SK-N-SH (cell line): Measurements from ENCODE around the gene GCDH. TPM values are rescaled to one million over a fixed set of nuclear protein-coding genes. Genes with fewer than 3 reads are reported as not detected.
A peak's percentile ranks its signal among the peaks of the same experiment; 100 is the strongest.

Experiments
- CHD2 ChIP-seq: fragments of 150-350 bp; IDR thresholded peaks from 2 replicates; pipeline ENCODE4 v1.6.1; 2018; ENCODE audit warnings: low read length; ENCODE audit not compliant: partially characterized antibody
- FOSL2 ChIP-seq: IDR thresholded peaks from 2 replicates; pipeline ENCODE4 v1.4.0; 2012; ENCODE audit warnings: low read depth, mild to moderate bottlenecking, moderate library complexity, borderline replicate concordance
- FOXJ3 ChIP-seq: sonication (generic); formaldehyde crosslinking; IDR thresholded peaks from 2 replicates; pipeline ENCODE4 v1.5.1; 2020; ENCODE audit warnings: mild to moderate bottlenecking, missing genetic modification reagents
- MXI1 ChIP-seq: IDR thresholded peaks from 2 replicates; pipeline ENCODE4 v1.6.1; 2012; ENCODE audit warnings: mild to moderate bottlenecking, low read depth, low read length, improper control_type of control experiment
- POLR2AphosphoS5 ChIP-seq: IDR thresholded peaks from 2 replicates; pipeline ENCODE4 v1.6.1; 2012; ENCODE audit warnings: low read depth, low read length
- RAD21 ChIP-seq: IDR thresholded peaks from 2 replicates; pipeline ENCODE4 v1.6.1; 2012; ENCODE audit warnings: mild to moderate bottlenecking, low read length
- RFX5 ChIP-seq: IDR thresholded peaks from 2 replicates; pipeline ENCODE4 v1.6.1; 2012; ENCODE audit warnings: mild to moderate bottlenecking, improper control_type of control experiment, low read length
- RXRA ChIP-seq: IDR thresholded peaks from 2 replicates; pipeline ENCODE4 v1.4.0; 2012; ENCODE audit warnings: low read depth, mild to moderate bottlenecking, borderline replicate concordance
- SMC3 ChIP-seq: IDR thresholded peaks from 2 replicates; pipeline ENCODE4 v1.6.1; 2012; ENCODE audit warnings: low read depth, low read length, improper control_type of control experiment
- TEAD4 ChIP-seq: IDR thresholded peaks from 2 replicates; pipeline ENCODE4 v1.4.0; 2012; ENCODE audit warnings: mild to moderate bottlenecking, borderline replicate concordance; ENCODE audit not compliant: insufficient read depth
- polyA plus RNA-seq, 3 experiments: library from polyadenylated mRNA; depleted of rRNA; stranded (reverse); fragments of >200 nt; gene quantifications; 2 replicates each; pipeline ENCODE4 v1.2.3, GENCODE V29; 2012
- TF ChIP-seq, protein P1 (sequence below): IDR thresholded peaks from 2 replicates; pipeline ENCODE4 v1.4.0; 2012; ENCODE audit warnings: low read depth, borderline replicate concordance
- TF ChIP-seq, protein P2 (sequence below): IDR thresholded peaks from 2 replicates; pipeline ENCODE4 v1.6.1; 2012; ENCODE audit warnings: mild to moderate bottlenecking, low read depth, low read length, moderate library complexity
- TF ChIP-seq, protein P3 (sequence below): IDR thresholded peaks from 2 replicates; pipeline ENCODE4 v1.4.0; 2012; ENCODE audit warnings: low read depth
- TF ChIP-seq, protein P4 (sequence below): fragments of 150-350 bp; IDR thresholded peaks from 2 replicates; pipeline ENCODE4 v1.6.1; 2017; ENCODE audit warnings: antibody characterized with exemption, low read length, low read depth, borderline replicate concordance

GCDH gene
- polyA plus RNA-seq, 1 of the 3 experiments (the other 2 are of a cell fraction): 29.4 TPM

DNA sequence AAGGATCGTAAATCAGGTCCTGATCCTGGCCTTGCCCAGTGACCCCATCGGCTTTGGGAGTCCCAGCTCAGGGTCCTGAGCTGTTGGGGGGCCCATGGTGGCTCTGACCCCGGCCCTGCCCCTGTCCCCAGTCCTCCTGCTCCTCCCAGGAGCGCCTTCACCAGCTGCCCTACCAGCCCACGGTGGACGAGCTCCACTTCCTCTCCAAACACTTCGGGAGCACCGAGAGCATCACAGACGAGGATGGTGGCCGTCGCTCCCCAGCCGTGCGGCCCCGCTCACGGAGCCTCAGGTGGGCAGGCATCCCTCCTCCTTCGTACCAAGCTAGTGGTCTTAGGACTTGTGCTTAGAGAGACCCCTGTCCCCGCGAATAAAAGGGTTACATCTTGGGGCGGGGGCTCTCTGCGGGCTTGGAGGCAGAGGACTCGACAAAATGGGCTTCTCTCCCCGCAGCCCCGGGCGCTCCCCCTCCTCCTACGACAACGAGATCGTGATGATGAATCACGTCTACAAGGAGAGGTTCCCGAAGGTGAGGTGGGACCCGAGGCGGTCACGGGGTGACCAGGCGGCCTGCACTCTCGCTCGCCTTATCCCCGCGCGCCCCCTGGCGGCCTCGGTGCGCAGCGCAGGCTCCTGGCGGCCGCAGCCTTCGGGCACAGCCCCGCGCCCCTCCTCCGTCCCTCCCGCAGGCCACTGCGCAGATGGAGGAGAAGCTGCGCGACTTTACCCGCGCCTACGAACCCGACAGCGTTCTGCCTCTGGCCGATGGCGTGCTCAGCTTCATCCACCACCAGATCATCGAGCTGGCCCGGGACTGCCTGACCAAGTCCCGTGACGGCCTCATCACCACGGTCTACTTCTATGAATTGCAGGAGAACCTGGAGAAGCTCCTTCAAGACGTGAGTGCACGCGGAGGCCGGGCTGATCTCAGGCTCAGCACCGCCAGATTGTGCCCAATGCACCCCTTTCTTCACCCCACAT, 43.5 kb upstream of the GCDH start (continued):
- TF ChIP-seq, protein P1, sequence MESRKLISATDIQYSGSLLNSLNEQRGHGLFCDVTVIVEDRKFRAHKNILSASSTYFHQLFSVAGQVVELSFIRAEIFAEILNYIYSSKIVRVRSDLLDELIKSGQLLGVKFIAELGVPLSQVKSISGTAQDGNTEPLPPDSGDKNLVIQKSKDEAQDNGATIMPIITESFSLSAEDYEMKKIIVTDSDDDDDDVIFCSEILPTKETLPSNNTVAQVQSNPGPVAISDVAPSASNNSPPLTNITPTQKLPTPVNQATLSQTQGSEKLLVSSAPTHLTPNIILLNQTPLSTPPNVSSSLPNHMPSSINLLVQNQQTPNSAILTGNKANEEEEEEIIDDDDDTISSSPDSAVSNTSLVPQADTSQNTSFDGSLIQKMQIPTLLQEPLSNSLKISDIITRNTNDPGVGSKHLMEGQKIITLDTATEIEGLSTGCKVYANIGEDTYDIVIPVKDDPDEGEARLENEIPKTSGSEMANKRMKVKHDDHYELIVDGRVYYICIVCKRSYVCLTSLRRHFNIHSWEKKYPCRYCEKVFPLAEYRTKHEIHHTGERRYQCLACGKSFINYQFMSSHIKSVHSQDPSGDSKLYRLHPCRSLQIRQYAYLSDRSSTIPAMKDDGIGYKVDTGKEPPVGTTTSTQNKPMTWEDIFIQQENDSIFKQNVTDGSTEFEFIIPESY: no peak
- TF ChIP-seq SMC3 (peak; percentile 77), POLR2AphosphoS5 (no peak), RFX5 (no peak), FOXJ3 (no peak), MXI1 (peak; percentile 55), RXRA (no peak), RAD21 (peak; percentile 89), CHD2 (no peak), FOSL2 (no peak), TEAD4 (no peak)
- TF ChIP-seq, protein P2, sequence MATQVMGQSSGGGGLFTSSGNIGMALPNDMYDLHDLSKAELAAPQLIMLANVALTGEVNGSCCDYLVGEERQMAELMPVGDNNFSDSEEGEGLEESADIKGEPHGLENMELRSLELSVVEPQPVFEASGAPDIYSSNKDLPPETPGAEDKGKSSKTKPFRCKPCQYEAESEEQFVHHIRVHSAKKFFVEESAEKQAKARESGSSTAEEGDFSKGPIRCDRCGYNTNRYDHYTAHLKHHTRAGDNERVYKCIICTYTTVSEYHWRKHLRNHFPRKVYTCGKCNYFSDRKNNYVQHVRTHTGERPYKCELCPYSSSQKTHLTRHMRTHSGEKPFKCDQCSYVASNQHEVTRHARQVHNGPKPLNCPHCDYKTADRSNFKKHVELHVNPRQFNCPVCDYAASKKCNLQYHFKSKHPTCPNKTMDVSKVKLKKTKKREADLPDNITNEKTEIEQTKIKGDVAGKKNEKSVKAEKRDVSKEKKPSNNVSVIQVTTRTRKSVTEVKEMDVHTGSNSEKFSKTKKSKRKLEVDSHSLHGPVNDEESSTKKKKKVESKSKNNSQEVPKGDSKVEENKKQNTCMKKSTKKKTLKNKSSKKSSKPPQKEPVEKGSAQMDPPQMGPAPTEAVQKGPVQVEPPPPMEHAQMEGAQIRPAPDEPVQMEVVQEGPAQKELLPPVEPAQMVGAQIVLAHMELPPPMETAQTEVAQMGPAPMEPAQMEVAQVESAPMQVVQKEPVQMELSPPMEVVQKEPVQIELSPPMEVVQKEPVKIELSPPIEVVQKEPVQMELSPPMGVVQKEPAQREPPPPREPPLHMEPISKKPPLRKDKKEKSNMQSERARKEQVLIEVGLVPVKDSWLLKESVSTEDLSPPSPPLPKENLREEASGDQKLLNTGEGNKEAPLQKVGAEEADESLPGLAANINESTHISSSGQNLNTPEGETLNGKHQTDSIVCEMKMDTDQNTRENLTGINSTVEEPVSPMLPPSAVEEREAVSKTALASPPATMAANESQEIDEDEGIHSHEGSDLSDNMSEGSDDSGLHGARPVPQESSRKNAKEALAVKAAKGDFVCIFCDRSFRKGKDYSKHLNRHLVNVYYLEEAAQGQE: no peak
- TF ChIP-seq, protein P3, sequence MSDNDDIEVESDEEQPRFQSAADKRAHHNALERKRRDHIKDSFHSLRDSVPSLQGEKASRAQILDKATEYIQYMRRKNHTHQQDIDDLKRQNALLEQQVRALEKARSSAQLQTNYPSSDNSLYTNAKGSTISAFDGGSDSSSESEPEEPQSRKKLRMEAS: no peak
- TF ChIP-seq, protein P4, sequence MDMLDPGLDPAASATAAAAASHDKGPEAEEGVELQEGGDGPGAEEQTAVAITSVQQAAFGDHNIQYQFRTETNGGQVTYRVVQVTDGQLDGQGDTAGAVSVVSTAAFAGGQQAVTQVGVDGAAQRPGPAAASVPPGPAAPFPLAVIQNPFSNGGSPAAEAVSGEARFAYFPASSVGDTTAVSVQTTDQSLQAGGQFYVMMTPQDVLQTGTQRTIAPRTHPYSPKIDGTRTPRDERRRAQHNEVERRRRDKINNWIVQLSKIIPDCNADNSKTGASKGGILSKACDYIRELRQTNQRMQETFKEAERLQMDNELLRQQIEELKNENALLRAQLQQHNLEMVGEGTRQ: no peak
